AG04450 (cell line): ENCODE data around the gene PTPRD. TPM values are rescaled to one million over a fixed set of nuclear protein-coding genes. Genes with fewer than 3 reads are reported as not detected.

Source experiments
- CTCF ChIA-PET: fragments of 300-600, 350-600 bp; formaldehyde crosslinking; extraction: SDS; loops from one replicate; lab custom pipeline; 2022; ENCODE audit warnings: antibody characterized with exemption, inconsistent platforms; lab: Charles Lee
- POLR2A ChIA-PET: fragments of 350-600 bp; formaldehyde crosslinking; extraction: SDS; loops from one replicate; lab custom pipeline; 2021; ENCODE audit warnings: antibody characterized with exemption, inconsistent platforms; lab: Yijun Ruan, JAX
- DNase-seq: peaks from one replicate; pipeline ENCODE4 v3.0.0-alpha.2; 2011; ENCODE audit warnings: low read depth, low spot score
- H3K27ac ChIP-seq: one replicate; pipeline ENCODE4 v1.5.1; 2012; ENCODE audit warnings: low read depth, low read length, control low read depth
- H3K27me3 ChIP-seq: one replicate; pipeline ENCODE4 v1.6.0; 2012; ENCODE audit warnings: low read length; ENCODE audit not compliant: control insufficient read depth, insufficient read depth
- H3K4me3 ChIP-seq: 2 replicates; pipeline ENCODE4 v1.5.1; 2011; ENCODE audit warnings: mild to moderate bottlenecking, low read depth, low read length, control low read depth
- H3K9me3 ChIP-seq: 2 replicates; pipeline ENCODE4 v1.5.1; 2012; ENCODE audit warnings: low read length; ENCODE audit not compliant: control insufficient read depth, insufficient read depth
- polyA plus RNA-seq: library from polyadenylated mRNA; depleted of rRNA; stranded (reverse); fragments of >200 nt; gene quantifications from 2 replicates; pipeline ENCODE4 v1.2.3, GENCODE V29; 2011
- TF ChIP-seq, protein P1 (sequence below): IDR thresholded peaks from 2 replicates; pipeline ENCODE4 v1.5.1; 2011; ENCODE audit warnings: low read depth, low read length, control low read depth, inconsistent platforms

Gene PTPRD
- polyA plus RNA-seq, 1 experiment, result 0.19 TPM

DNA sequence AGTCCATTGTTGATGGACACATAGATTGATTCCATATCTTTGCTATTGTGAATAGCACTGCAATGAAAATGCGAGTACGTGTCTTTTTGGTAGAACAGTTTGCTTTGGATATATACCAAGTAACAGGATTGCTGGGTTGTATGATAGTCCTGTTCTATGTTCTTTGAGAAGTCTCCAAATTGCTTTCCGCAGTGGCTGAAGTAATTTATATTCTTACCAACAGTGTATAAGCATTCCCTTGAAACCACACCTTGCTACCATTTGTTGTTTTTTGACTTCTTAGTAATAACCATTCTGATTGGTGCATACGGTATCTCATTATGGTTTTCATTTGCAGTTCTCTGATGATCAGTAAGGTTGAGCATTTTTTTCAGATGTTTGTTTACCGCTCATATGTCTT, 792.9 kb downstream of the PTPRD start:
- H3K4me3 ChIP-seq, result no peak overlapping the region
- CTCF ChIA-PET, result no interaction called here
- DNase-seq, result no peak
- TF ChIP-seq, protein P1, sequence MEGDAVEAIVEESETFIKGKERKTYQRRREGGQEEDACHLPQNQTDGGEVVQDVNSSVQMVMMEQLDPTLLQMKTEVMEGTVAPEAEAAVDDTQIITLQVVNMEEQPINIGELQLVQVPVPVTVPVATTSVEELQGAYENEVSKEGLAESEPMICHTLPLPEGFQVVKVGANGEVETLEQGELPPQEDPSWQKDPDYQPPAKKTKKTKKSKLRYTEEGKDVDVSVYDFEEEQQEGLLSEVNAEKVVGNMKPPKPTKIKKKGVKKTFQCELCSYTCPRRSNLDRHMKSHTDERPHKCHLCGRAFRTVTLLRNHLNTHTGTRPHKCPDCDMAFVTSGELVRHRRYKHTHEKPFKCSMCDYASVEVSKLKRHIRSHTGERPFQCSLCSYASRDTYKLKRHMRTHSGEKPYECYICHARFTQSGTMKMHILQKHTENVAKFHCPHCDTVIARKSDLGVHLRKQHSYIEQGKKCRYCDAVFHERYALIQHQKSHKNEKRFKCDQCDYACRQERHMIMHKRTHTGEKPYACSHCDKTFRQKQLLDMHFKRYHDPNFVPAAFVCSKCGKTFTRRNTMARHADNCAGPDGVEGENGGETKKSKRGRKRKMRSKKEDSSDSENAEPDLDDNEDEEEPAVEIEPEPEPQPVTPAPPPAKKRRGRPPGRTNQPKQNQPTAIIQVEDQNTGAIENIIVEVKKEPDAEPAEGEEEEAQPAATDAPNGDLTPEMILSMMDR, result no peak
- H3K9me3 ChIP-seq, result peaks cover 2% of the 10 kb centered on the region; the same call in 1 of the 2 replicates
- H3K27me3 ChIP-seq, result no peaks in the 10 kb centered on the region
- POLR2A ChIA-PET, result no interaction called here
- H3K27ac ChIP-seq, result no peak overlapping the region

DNA sequence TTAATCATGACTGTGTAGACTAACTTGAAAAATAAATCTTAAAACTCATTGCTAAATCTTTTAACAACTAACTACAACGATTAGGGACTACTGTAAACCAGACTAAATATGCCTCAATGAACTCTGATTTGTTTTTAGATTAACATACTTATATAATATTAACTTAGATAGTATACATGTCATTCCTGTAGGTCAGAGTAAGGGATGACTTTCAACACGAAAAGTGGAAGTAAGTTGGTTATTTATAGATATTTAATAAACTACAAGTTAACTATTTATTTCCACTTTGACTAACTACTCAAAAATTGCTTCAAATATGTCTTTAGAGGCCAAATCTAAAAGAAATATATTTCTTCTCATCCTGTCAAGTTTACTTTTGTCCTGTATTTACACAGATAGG, 795.6 kb downstream of the PTPRD start:
- H3K9me3 ChIP-seq, result peaks cover 2% of the 10 kb centered on the region; the same call in 1 of the 2 replicates
- ChIA-PET POLR2A (no interaction called here), CTCF (no interaction called here)
- H3K27me3 ChIP-seq, result no peaks in the 10 kb centered on the region
- no peak overlapping the region for H3K4me3 ChIP-seq
- no peak for DNase-seq
- H3K27ac ChIP-seq, result no peak overlapping the region
- TF ChIP-seq, protein P1, result no peak

DNA sequence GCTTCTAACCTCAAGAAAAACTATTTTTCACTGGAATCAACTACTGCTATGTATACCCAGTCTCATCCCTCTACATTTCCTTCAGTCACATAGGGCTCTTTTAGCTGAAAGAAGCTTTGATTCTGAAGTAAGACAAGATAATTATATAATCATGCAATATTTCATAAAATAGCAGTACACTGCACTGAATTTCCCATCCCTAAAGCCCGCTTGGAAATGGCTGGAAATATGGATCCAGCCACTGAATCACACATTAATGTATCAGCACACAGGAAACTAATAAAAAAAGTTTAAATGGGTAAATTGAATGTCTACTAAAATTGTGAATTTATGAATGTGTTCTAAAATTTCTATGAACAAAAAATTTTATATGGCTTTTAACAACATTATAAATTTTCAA, 808.7 kb downstream of the PTPRD start:
- Histone ChIP-seq H3K9me3 (peaks cover 5% of the 10 kb centered on the region; the same call in 1 of the 2 replicates), H3K27ac (no peak overlapping the region), H3K4me3 (no peak overlapping the region), H3K27me3 (no peaks in the 10 kb centered on the region)
- TF ChIP-seq, protein P1, result no peak
- DNase-seq, result no peak
- ChIA-PET POLR2A (no interaction called here), CTCF (no interaction called here)

DNA sequence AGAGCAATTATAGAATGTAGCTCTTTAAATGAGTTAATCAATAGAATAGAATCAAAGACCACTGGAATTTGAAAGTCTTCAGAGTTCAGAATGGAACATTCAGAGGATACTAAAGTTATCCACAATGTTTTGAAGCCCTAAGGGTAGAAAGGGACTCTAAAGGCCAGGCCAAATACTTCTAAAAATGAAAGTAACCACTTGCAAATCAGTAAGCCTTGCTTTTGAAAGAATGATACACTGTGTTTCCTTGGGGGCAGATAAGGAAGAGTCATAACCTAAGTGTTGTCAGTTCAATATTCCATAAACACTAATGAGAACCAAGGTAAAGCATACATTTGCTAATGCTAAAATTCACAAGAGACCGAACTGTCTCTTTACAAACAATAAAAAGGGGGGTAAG, 813.5 kb downstream of the PTPRD start:
- Histone ChIP-seq H3K9me3 (peaks cover 4% of the 10 kb centered on the region), H3K27me3 (no peaks in the 10 kb centered on the region), H3K27ac (no peak overlapping the region), H3K4me3 (no peak overlapping the region)
- DNase-seq, result no peak
- CTCF ChIA-PET, result no interaction called here
- POLR2A ChIA-PET, result no interaction called here
- TF ChIP-seq, protein P1, result no peak

DNA sequence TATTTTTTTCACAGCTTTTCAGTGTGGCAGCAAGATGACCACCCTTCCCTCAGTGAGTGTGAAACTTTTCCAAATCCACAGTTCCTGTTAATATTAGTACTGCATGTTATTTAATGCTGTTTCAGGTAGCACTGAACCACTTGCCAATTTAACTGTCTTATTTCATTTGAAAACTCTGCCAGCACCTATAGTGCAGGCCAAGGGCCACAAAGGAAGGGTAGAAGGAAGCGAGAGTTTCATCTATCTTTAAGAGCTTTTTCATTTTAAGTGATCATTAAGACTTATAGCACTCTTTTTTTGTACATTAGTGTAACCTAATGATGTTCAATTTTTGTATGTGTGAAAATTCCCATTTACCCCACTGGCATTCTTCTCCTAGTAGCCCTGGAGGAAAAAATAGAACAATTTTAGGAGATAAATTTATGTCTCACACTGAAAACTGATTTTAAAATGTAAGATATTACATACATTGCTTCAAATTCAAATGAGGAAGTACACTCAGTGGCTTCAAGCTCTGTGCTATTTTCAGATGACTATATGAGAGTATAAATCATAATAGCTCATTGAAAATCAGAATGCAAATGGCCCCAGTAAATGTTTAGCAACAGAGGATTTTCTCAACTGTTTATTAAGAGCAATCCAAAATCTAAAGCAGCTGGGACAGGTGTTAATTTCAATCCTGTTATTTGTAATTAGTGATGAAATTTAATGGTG, 820.5 kb downstream of the PTPRD start:
- POLR2A ChIA-PET, result interaction anchor here (0.8 kb wide), 1 partner anchor 1053 kb away, joined by 4 read pairs; no protein-coding TSS in a partner anchor
- no peak overlapping the region for H3K4me3 ChIP-seq
- peaks cover 11% of the 10 kb centered on the region for H3K9me3 ChIP-seq
- TF ChIP-seq, protein P1, result no peak
- CTCF ChIA-PET, result no interaction called here
- H3K27ac ChIP-seq, result no peak overlapping the region
- H3K27me3 ChIP-seq, result no peaks in the 10 kb centered on the region
- DNase-seq, result no peak
